GM23248 (cell line): ENCODE results near the gene ANKRD40.

ENCODE experiments used
- EZH2 ChIP-seq: fragments of 200-600 bp; sonication (generic); IDR thresholded peaks from 2 replicates; pipeline ENCODE4 v1.6.1; 2018; ENCODE audit warnings: antibody characterized with exemption, mild to moderate bottlenecking; ENCODE audit not compliant: insufficient read depth, poor library complexity, severe bottlenecking
- EZH2phosphoT487 ChIP-seq: fragments of 200-600 bp; sonication (generic); IDR thresholded peaks from 2 replicates; pipeline ENCODE4 v1.6.1; 2018; ENCODE audit warnings: antibody characterized with exemption, moderate library complexity, mild to moderate bottlenecking, low read depth; ENCODE audit not compliant: insufficient read depth

DNA sequence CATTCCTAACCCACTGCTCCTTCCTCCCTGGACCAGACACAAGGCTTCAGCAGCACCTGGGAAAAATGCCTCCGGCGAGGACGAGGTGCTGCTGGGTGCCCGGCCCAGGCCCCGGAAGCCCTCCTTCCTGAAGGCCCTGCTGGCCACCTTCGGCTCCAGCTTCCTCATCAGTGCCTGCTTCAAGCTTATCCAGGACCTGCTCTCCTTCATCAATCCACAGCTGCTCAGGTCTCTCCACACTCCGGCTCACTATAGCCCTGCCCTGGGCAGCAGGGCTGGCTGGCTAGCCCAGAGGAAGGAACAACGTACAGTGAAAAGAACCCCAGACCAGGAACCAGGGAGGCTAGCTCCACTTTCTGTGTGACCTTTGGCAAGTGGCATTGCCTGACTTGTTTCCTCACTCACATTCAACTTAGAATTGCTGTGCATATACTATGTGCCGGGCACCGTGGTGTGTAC lies 46.8 kb downstream of the ANKRD40 start:
- TF ChIP-seq EZH2phosphoT487 (no peak), EZH2 (no peak)
